CD14-positive monocyte (primary cell): ENCODE results near the gene HSPA12B. TPM values are rescaled to one million over a fixed set of nuclear protein-coding genes. Genes with fewer than 3 reads are reported as not detected.

Source experiments
- DNase-seq, 3 donors: peaks; one replicate each; pipeline ENCODE4 v3.0.0-alpha.2; 2011 to 2022
- H2AFZ ChIP-seq: 2 replicates; pipeline ENCODE4 v1.6.0; 2012; ENCODE audit warnings: mild to moderate bottlenecking, low read depth, low read length, inconsistent platforms; ENCODE audit not compliant: insufficient read depth, poor library complexity, severe bottlenecking
- H3K27ac ChIP-seq, 2 donors: 1 replicate in 1 of 2; 2 replicates in 1 of 2; pipeline ENCODE4 v1.5.1; 2012 to 2013; ENCODE audit warnings: low read length in 2 of 2, control low read depth in 1 of 2, inconsistent platforms in 1 of 2, low read depth in 1 of 2, mild to moderate bottlenecking in 1 of 2
- H3K27me3 ChIP-seq, 2 donors: one replicate each; pipeline versions ENCODE4 v1.6.0 to v1.6.1; 2011 to 2013; ENCODE audit warnings: low read length in 2 of 2; ENCODE audit not compliant: control insufficient read depth in 2 of 2, insufficient read depth in 2 of 2
- H3K36me3 ChIP-seq, 2 donors: replicated peaks in 1 of 2; 1 replicate in 1 of 2; 2 replicates in 1 of 2; pipeline versions ENCODE4 v1.5.1 to v1.6.1; 2012 to 2013; ENCODE audit warnings: low read length in 2 of 2, control low read depth in 1 of 2, inconsistent platforms in 1 of 2, mild to moderate bottlenecking in 1 of 2; ENCODE audit not compliant: insufficient read depth in 2 of 2, control insufficient read depth in 1 of 2
- H3K4me1 ChIP-seq, 2 donors: 1 replicate in 1 of 2; 2 replicates in 1 of 2; pipeline versions ENCODE4 v1.5.1 to v1.6.1; 2012 to 2013; ENCODE audit warnings: low read length in 2 of 2, control low read depth in 1 of 2, inconsistent platforms in 1 of 2, mild to moderate bottlenecking in 1 of 2, moderate library complexity in 1 of 2; ENCODE audit not compliant: insufficient read depth in 2 of 2, control insufficient read depth in 1 of 2
- H3K4me2 ChIP-seq: replicated peaks from 2 replicates; pipeline ENCODE3; 2012; ENCODE audit warnings: low read length, moderate library complexity, mild to moderate bottlenecking; ENCODE audit not compliant: poor library complexity, severe bottlenecking; ENCODE audit errors: extremely low read depth
- H3K4me3 ChIP-seq, 3 experiments: fragments of 200-600 bp in 1 of 3; sonication (generic) in 1 of 3; replicated peaks in 1 of 3; 1 replicate in 2 of 3; 2 replicates in 1 of 3; pipeline ENCODE4 v1.5.1; 2011 to 2013; ENCODE audit warnings: low read length in 3 of 3, mild to moderate bottlenecking in 3 of 3, control low read depth in 2 of 3, low read depth in 2 of 3, inconsistent platforms in 1 of 3, moderate library complexity in 1 of 3
- H3K79me2 ChIP-seq: 2 replicates; pipeline ENCODE4 v1.6.0; 2012; ENCODE audit warnings: mild to moderate bottlenecking, control low read depth, inconsistent platforms, low read length, moderate library complexity; ENCODE audit not compliant: insufficient read depth
- H3K9ac ChIP-seq: 2 replicates; pipeline ENCODE4 v1.6.0; 2017; ENCODE audit warnings: low read length, mild to moderate bottlenecking; ENCODE audit not compliant: insufficient read depth, poor library complexity, severe bottlenecking
- H3K9me3 ChIP-seq, 2 donors: replicated peaks in 1 of 2; 1 replicate in 1 of 2; 2 replicates in 1 of 2; pipeline versions ENCODE4 v1.5.1 to v1.6.1; 2012 to 2013; ENCODE audit warnings: low read length in 2 of 2, control low read depth in 1 of 2; ENCODE audit not compliant: control insufficient read depth in 1 of 2, insufficient read depth in 1 of 2
- H4K20me1 ChIP-seq: 2 replicates; pipeline ENCODE4 v1.6.0; 2012; ENCODE audit warnings: mild to moderate bottlenecking, low read length, control low read depth, moderate library complexity; ENCODE audit not compliant: insufficient read depth
- H3K27ac Mint-ChIP-seq, 7 donors: one replicate each; pipeline ENCODE4 v1.8.0; 2020; ENCODE audit warnings: mild to moderate bottlenecking in 7 of 7, mixed read lengths in 7 of 7, moderate library complexity in 6 of 7, inconsistent platforms in 2 of 7
- H3K27me3 Mint-ChIP-seq, 3 donors: one replicate each; pipeline ENCODE4 v1.8.0; 2021 to 2022; ENCODE audit warnings: low read depth in 3 of 3, mild to moderate bottlenecking in 3 of 3, mixed read lengths in 3 of 3, moderate library complexity in 3 of 3, inconsistent platforms in 1 of 3
- H3K36me3 Mint-ChIP-seq, 2 donors: one replicate each; pipeline ENCODE4 v1.8.0; 2020; ENCODE audit warnings: mixed read lengths in 2 of 2, inconsistent platforms in 1 of 2, mild to moderate bottlenecking in 1 of 2
- H3K4me1 Mint-ChIP-seq: one replicate; pipeline ENCODE4 v1.8.0; 2020; ENCODE audit warnings: mild to moderate bottlenecking, mixed read lengths
- H3K4me3 Mint-ChIP-seq, 2 donors: one replicate each; pipeline ENCODE4 v1.8.0; 2020; ENCODE audit warnings: mild to moderate bottlenecking in 2 of 2, mixed read lengths in 2 of 2, moderate library complexity in 1 of 2
- H3K9me3 Mint-ChIP-seq, 7 donors: one replicate each; pipeline ENCODE4 v1.8.0; 2020 to 2022; ENCODE audit warnings: mixed read lengths in 7 of 7, mild to moderate bottlenecking in 6 of 7, moderate library complexity in 6 of 7, inconsistent platforms in 2 of 7
- CTCF ChIP-seq: fragments of 200-600 bp; IDR thresholded peaks from one replicate; pipeline ENCODE4 v1.8.0; 2022; ENCODE audit warnings: antibody characterized with exemption, mild to moderate bottlenecking
- WGBS: methylation state at CpG from one replicate; pipeline ENCODE4 v1.1.5; 2013; ENCODE audit warnings: missing lambda C conversion rate; ENCODE audit not compliant: insufficient coverage; 5-methylcytosine and 5-hydroxymethylcytosine counted together
- intact Hi-C, 2 donors: fragments of 100-400 bp; cut with micrococcal nuclease; formaldehyde crosslinking; loops; one replicate each; pipeline versions ENCODE4 v1.15.0 to v1.15.1; 2023
- polyA plus RNA-seq, 3 donors: library from polyadenylated mRNA; depleted of rRNA in 1 of 3; unstranded in 2 of 3; stranded (reverse) in 1 of 3; fragments of 300-500 nt in 2 of 3; fragments of >200 nt in 1 of 3; fragmentation: Illumina TruSeq in 2 of 3; gene quantifications; 1 replicate in 2 of 3; 2 replicates in 1 of 3; pipeline ENCODE4 v1.2.3, GENCODE V29; 2012 to 2021

HSPA12B gene
- polyA plus RNA-seq, 3 donors, result not detected

- peaks cover 35 to 48% of the 10 kb centered on the region in 2 donors for H3K36me3 Mint-ChIP-seq
- no peaks in the 10 kb centered on the region for H3K9me3 Mint-ChIP-seq
- H3K4me3 Mint-ChIP-seq, result no peak overlapping the region
- TF ChIP-seq CTCF, result no peak
- intact Hi-C loops, result no loop called here
- Histone ChIP-seq H2AFZ (no peak overlapping the region), H3K4me3 (no peak overlapping the region), H3K4me2 (no peak overlapping the region), H3K27ac (no peak overlapping the region), H3K79me2 (peaks cover 45% of the 10 kb centered on the region), H3K4me1 (peaks cover 57 to 76% of the 10 kb centered on the region in 2 donors), H4K20me1 (peaks cover 5% of the 10 kb centered on the region), H3K36me3 (peaks cover 10 to 58% of the 10 kb centered on the region in 2 donors), H3K9me3 (no peaks in the 10 kb centered on the region), H3K9ac (no peak overlapping the region), H3K27me3 (no peaks in the 10 kb centered on the region)
- 98% methylated on average over 15 of the region's 18 CpGs for WGBS
- H3K27me3 Mint-ChIP-seq, result peaks cover 0 to 4% (median 0%) of the 10 kb centered on the region in 3 donors
- H3K4me1 Mint-ChIP-seq, result peaks cover 65% of the 10 kb centered on the region
- no peak overlapping the region for H3K27ac Mint-ChIP-seq
- DNase-seq, result no peak
Observed at GRCh38 chr20:3800256-3800877, 67.9 kb downstream of the HSPA12B start.

GRCh38 chr20:3800878-3801260 is 68.4 kb downstream of the HSPA12B start:
- DNase-seq, result no peak
- Histone ChIP-seq H3K9me3 (no peaks in the 10 kb centered on the region), H3K9ac (no peak overlapping the region), H3K4me1 (peaks cover 57 to 76% of the 10 kb centered on the region in 2 donors), H3K36me3 (peaks cover 10 to 62% of the 10 kb centered on the region in 2 donors), H3K4me3 (no peak overlapping the region), H3K27ac (no peak overlapping the region), H3K79me2 (peaks cover 45% of the 10 kb centered on the region), H3K27me3 (no peaks in the 10 kb centered on the region), H3K4me2 (no peak overlapping the region), H2AFZ (no peak overlapping the region), H4K20me1 (peaks cover 5% of the 10 kb centered on the region)
- whole genome bisulfite sequencing, result 99% methylated on average over 5 of the region's 8 CpGs
- Mint-ChIP-seq H3K27me3 (peaks cover 0 to 4% (median 0%) of the 10 kb centered on the region in 3 donors), H3K4me1 (peaks cover 65% of the 10 kb centered on the region), H3K27ac (no peak overlapping the region), H3K9me3 (no peaks in the 10 kb centered on the region), H3K36me3 (peaks cover 39 to 52% of the 10 kb centered on the region in 2 donors), H3K4me3 (no peak overlapping the region)
- intact Hi-C loops, result no loop called here
- no peak for TF ChIP-seq CTCF
